Trophoblast cell (in vitro differentiated cells and primary cell): ENCODE results near the gene YBX1.

Experiments used
- DNase-seq, 2 donors: peaks; one replicate each; pipeline ENCODE4 v3.0.0-alpha.2; 2016
- H2AFZ ChIP-seq: 2 replicates; pipeline ENCODE4 v1.6.1; 2013; ENCODE audit warnings: low read length, moderate library complexity, mild to moderate bottlenecking; ENCODE audit not compliant: insufficient read depth, poor library complexity
- H2AK5ac ChIP-seq: 2 replicates; pipeline ENCODE4 v1.6.1; 2013; ENCODE audit warnings: mild to moderate bottlenecking, low read length
- H2BK120ac ChIP-seq: 2 replicates; pipeline ENCODE4 v1.6.1; 2013; ENCODE audit warnings: low read length, mild to moderate bottlenecking, moderate library complexity; ENCODE audit not compliant: insufficient read depth, poor library complexity
- H2BK12ac ChIP-seq: 2 replicates; pipeline ENCODE4 v1.6.1; 2013; ENCODE audit warnings: mild to moderate bottlenecking, low read length, moderate library complexity
- H2BK5ac ChIP-seq: 2 replicates; pipeline ENCODE4 v1.6.1; 2013; ENCODE audit warnings: low read length, low read depth, moderate library complexity, mild to moderate bottlenecking; ENCODE audit not compliant: poor library complexity
- H3K14ac ChIP-seq: 2 replicates; pipeline ENCODE4 v1.6.1; 2013; ENCODE audit warnings: mild to moderate bottlenecking, low read length
- H3K18ac ChIP-seq: 2 replicates; pipeline ENCODE4 v1.6.1; 2013; ENCODE audit warnings: mild to moderate bottlenecking, low read length
- H3K23ac ChIP-seq: 2 replicates; pipeline ENCODE4 v1.6.1; 2013; ENCODE audit warnings: low read length
- H3K27ac ChIP-seq: 2 replicates; pipeline ENCODE4 v1.5.1; 2013; ENCODE audit warnings: low read depth, mild to moderate bottlenecking, inconsistent platforms, low read length, moderate library complexity
- H3K27me3 ChIP-seq: 2 replicates; pipeline ENCODE4 v1.6.1; 2013; ENCODE audit warnings: inconsistent platforms, mild to moderate bottlenecking, low read length, moderate library complexity; ENCODE audit not compliant: insufficient read depth
- H3K36me3 ChIP-seq, 2 experiments: 1 replicate in 1 of 2; 2 replicates in 1 of 2; pipeline ENCODE4 v1.6.1; 2013; ENCODE audit warnings: low read length in 2 of 2, mild to moderate bottlenecking in 2 of 2, moderate library complexity in 1 of 2; ENCODE audit not compliant: insufficient read depth in 2 of 2, control insufficient read depth in 1 of 2
- H3K4ac ChIP-seq: 2 replicates; pipeline ENCODE4 v1.6.1; 2013; ENCODE audit warnings: low read depth, mild to moderate bottlenecking, low read length, moderate library complexity
- H3K4me1 ChIP-seq, 2 experiments: 1 replicate in 1 of 2; 2 replicates in 1 of 2; pipeline ENCODE4 v1.6.1; 2013; ENCODE audit warnings: low read length in 2 of 2, mild to moderate bottlenecking in 2 of 2, moderate library complexity in 1 of 2; ENCODE audit not compliant: insufficient read depth in 2 of 2, control insufficient read depth in 1 of 2
- H3K4me2 ChIP-seq: 2 replicates; pipeline ENCODE4 v1.6.1; 2013; ENCODE audit warnings: inconsistent platforms, mild to moderate bottlenecking, low read length, moderate library complexity
- H3K4me3 ChIP-seq: 2 replicates; pipeline ENCODE4 v1.5.1; 2013; ENCODE audit warnings: mild to moderate bottlenecking, low read depth, low read length, inconsistent platforms
- H3K79me1 ChIP-seq: one replicate; pipeline ENCODE4 v1.6.1; 2013; ENCODE audit warnings: low read length
- H3K79me2 ChIP-seq: 2 replicates; pipeline ENCODE4 v1.6.1; 2013; ENCODE audit warnings: low read length, mild to moderate bottlenecking; ENCODE audit not compliant: control insufficient read depth, insufficient read depth, poor library complexity
- H3K9ac ChIP-seq: 2 replicates; pipeline ENCODE4 v1.6.1; 2013; ENCODE audit warnings: mild to moderate bottlenecking, low read length
- H3K9me3 ChIP-seq: 2 replicates; pipeline ENCODE4 v1.6.1; 2013; ENCODE audit warnings: low read depth, mild to moderate bottlenecking, control low read depth, inconsistent platforms, low read length; ENCODE audit not compliant: insufficient read depth
- H4K12ac ChIP-seq: 2 replicates; pipeline ENCODE4 v1.6.1; 2013; ENCODE audit warnings: low read depth, mild to moderate bottlenecking, low read length, moderate library complexity
- H4K8ac ChIP-seq: 2 replicates; pipeline ENCODE4 v1.6.1; 2013; ENCODE audit warnings: low read depth, mild to moderate bottlenecking, low read length, moderate library complexity
- H4K91ac ChIP-seq: one replicate; pipeline ENCODE4 v1.6.1; 2013; ENCODE audit warnings: low read depth, mild to moderate bottlenecking, low read length, moderate library complexity
- WGBS: extraction: QIAGEN DNeasy Blood & Tissue Kit; methylation state at CpG from one replicate; pipeline ENCODE4 v1.1.7; 2013; ENCODE audit warnings: missing lambda C conversion rate; ENCODE audit not compliant: insufficient read length, insufficient coverage; ENCODE audit errors: extremely low coverage; 5-methylcytosine and 5-hydroxymethylcytosine counted together

The YBX1 gene

GRCh38 chr1:42657981-42658876 lies 24.0 kb upstream of the YBX1 start, which contains the start of gene PPIH:
Gene PPIH, plus strand, starts transcription at chr1:42658423. Its CDS starts 24 bp downstream, at chr1:42658447.
- WGBS = no CpG with 5 or more reads among the region's 53 CpGs

GRCh38 chr1:42658877-42659337 lies 23.3 kb upstream of the YBX1 start:
- H4K91ac ChIP-seq = peak overlapping the region; percentile 36
- peak overlapping the region; percentile 85 for H3K4me3 ChIP-seq
- H3K36me3 ChIP-seq = no peaks in the 10 kb centered on the region
- H4K12ac ChIP-seq = peak overlapping the region; percentile 60
- H3K23ac ChIP-seq = no peak overlapping the region
- H3K79me2 ChIP-seq = peaks cover 4% of the 10 kb centered on the region
- H3K14ac ChIP-seq = peak overlapping the region; percentile 36
- H3K79me1 ChIP-seq = peaks cover 7% of the 10 kb centered on the region
- no CpG with 5 or more reads among the region's 20 CpGs for WGBS
- H3K9me3 ChIP-seq = no peaks in the 10 kb centered on the region
- peak overlapping the region; percentile 92 for H3K4me2 ChIP-seq
- H2AK5ac ChIP-seq = no peak overlapping the region
- H3K27ac ChIP-seq = no peak overlapping the region
- peak overlapping the region; percentile 37 for H3K18ac ChIP-seq
- H3K4me1 ChIP-seq = peaks cover 4 to 8% of the 10 kb centered on the region in 2 experiments
- H3K27me3 ChIP-seq = no peaks in the 10 kb centered on the region
- H2BK5ac ChIP-seq = no peak overlapping the region
- H3K4ac ChIP-seq = peak overlapping the region; percentile 24
- peak overlapping the region; percentile 83 for H3K9ac ChIP-seq
- peak overlapping the region; percentile 20 for H2AFZ ChIP-seq
- H2BK120ac ChIP-seq = no peak overlapping the region
- DNase-seq = peak in 1 of 2 donors; percentile 18
- peak overlapping the region; percentile 65 for H4K8ac ChIP-seq
- no peak overlapping the region for H2BK12ac ChIP-seq

More at GRCh38 chr1:42657981-42658876, 24.0 kb upstream of the YBX1 start, which contains the start of gene PPIH:
- H2AK5ac ChIP-seq = no peak within 1 kb of the TSS
- no peaks in the 10 kb centered on the region for H3K9me3 ChIP-seq
- peak within 1 kb of the TSS; percentile 24 for H3K4ac ChIP-seq
- peaks cover 4% of the 10 kb centered on the region for H3K79me2 ChIP-seq
- H2BK12ac ChIP-seq = no peak within 1 kb of the TSS
- H3K9ac ChIP-seq = peak within 1 kb of the TSS; percentile 83
- peak within 1 kb of the TSS; percentile 37 for H3K18ac ChIP-seq
- no peak within 1 kb of the TSS for H2BK120ac ChIP-seq
- H3K27me3 ChIP-seq = no peaks in the 10 kb centered on the region
- peak within 1 kb of the TSS; percentile 91 for H4K8ac ChIP-seq
- H3K27ac ChIP-seq = peak within 1 kb of the TSS; percentile 43
- no peaks in the 10 kb centered on the region for H3K36me3 ChIP-seq
- peak within 1 kb of the TSS; percentile 72 for H3K14ac ChIP-seq
- H3K4me2 ChIP-seq = peak within 1 kb of the TSS; percentile 92
- peak within 1 kb of the TSS; percentile 85 for H3K4me3 ChIP-seq
- peak within 1 kb of the TSS; percentile 89 for H2AFZ ChIP-seq
- peak within 1 kb of the TSS; percentile 41 for H4K91ac ChIP-seq
- H3K4me1 ChIP-seq = peaks cover 4 to 8% of the 10 kb centered on the region in 2 experiments
- H4K12ac ChIP-seq = peak within 1 kb of the TSS; percentile 60
- no peak within 1 kb of the TSS for H3K23ac ChIP-seq
- DNase-seq = peak; percentile 95 to 96
- peaks cover 7% of the 10 kb centered on the region for H3K79me1 ChIP-seq
- no peak within 1 kb of the TSS for H2BK5ac ChIP-seq

GRCh38 chr1:42660907-42661500 lies 21.2 kb upstream of the YBX1 start:
- H3K4ac ChIP-seq = no peak overlapping the region
- no peak overlapping the region for H2AFZ ChIP-seq
- WGBS = no CpG with 5 or more reads among the region's 3 CpGs
- peaks cover 9 to 17% of the 10 kb centered on the region in 2 experiments for H3K36me3 ChIP-seq
- no peak overlapping the region for H3K14ac ChIP-seq
- H4K12ac ChIP-seq = no peak overlapping the region
- peaks cover 7% of the 10 kb centered on the region for H3K79me1 ChIP-seq
- peaks cover 4% of the 10 kb centered on the region for H3K79me2 ChIP-seq
- no peak overlapping the region for H3K4me2 ChIP-seq
- no peak overlapping the region for H3K23ac ChIP-seq
- H3K18ac ChIP-seq = no peak overlapping the region
- no peak overlapping the region for H3K27ac ChIP-seq
- no peak for DNase-seq
- H2BK5ac ChIP-seq = no peak overlapping the region
- H3K4me1 ChIP-seq = peaks cover 4 to 8% of the 10 kb centered on the region in 2 experiments
- H2BK120ac ChIP-seq = no peak overlapping the region
- H4K91ac ChIP-seq = no peak overlapping the region
- no peak overlapping the region for H2AK5ac ChIP-seq
- H2BK12ac ChIP-seq = no peak overlapping the region
- H3K9me3 ChIP-seq = no peaks in the 10 kb centered on the region
- H4K8ac ChIP-seq = no peak overlapping the region
- no peaks in the 10 kb centered on the region for H3K27me3 ChIP-seq
- H3K9ac ChIP-seq = no peak overlapping the region
- no peak overlapping the region for H3K4me3 ChIP-seq

- peak in 1 of 2 donors; percentile 59 for DNase-seq
- H2BK12ac ChIP-seq = no peak overlapping the region
- H3K14ac ChIP-seq = no peak overlapping the region
- H3K79me1 ChIP-seq = no peaks in the 10 kb centered on the region
- no peak overlapping the region for H3K4me3 ChIP-seq
- H3K18ac ChIP-seq = no peak overlapping the region
- no peak overlapping the region for H2AFZ ChIP-seq
- H3K23ac ChIP-seq = no peak overlapping the region
- no peaks in the 10 kb centered on the region for H3K9me3 ChIP-seq
- no peaks in the 10 kb centered on the region for H3K79me2 ChIP-seq
- no peaks in the 10 kb centered on the region for H3K27me3 ChIP-seq
- H2AK5ac ChIP-seq = no peak overlapping the region
- H3K9ac ChIP-seq = no peak overlapping the region
- no peak overlapping the region for H3K4me2 ChIP-seq
- no peak overlapping the region for H4K12ac ChIP-seq
- no peak overlapping the region for H3K27ac ChIP-seq
- H3K4ac ChIP-seq = no peak overlapping the region
- H3K36me3 ChIP-seq = peaks cover 17 to 33% of the 10 kb centered on the region in 2 experiments
- no peak overlapping the region for H2BK5ac ChIP-seq
- no CpG with 5 or more reads among the region's 3 CpGs for WGBS
- peaks cover 2% of the 10 kb centered on the region in 2 experiments for H3K4me1 ChIP-seq
- no peak overlapping the region for H2BK120ac ChIP-seq
- no peak overlapping the region for H4K8ac ChIP-seq
- H4K91ac ChIP-seq = no peak overlapping the region
Measured at GRCh38 chr1:42669936-42670335, 12.3 kb upstream of the YBX1 start.
